ENCODE data around the gene KCNIP3.
A peak's percentile ranks its signal among the peaks of the same experiment; 100 is the strongest.
"Not testable (repeated sequence)": the region's sequence is repeated elsewhere in the genome, so short reads cannot be mapped to it uniquely, and the experiment has no call there.

Gene KCNIP3

DNA sequence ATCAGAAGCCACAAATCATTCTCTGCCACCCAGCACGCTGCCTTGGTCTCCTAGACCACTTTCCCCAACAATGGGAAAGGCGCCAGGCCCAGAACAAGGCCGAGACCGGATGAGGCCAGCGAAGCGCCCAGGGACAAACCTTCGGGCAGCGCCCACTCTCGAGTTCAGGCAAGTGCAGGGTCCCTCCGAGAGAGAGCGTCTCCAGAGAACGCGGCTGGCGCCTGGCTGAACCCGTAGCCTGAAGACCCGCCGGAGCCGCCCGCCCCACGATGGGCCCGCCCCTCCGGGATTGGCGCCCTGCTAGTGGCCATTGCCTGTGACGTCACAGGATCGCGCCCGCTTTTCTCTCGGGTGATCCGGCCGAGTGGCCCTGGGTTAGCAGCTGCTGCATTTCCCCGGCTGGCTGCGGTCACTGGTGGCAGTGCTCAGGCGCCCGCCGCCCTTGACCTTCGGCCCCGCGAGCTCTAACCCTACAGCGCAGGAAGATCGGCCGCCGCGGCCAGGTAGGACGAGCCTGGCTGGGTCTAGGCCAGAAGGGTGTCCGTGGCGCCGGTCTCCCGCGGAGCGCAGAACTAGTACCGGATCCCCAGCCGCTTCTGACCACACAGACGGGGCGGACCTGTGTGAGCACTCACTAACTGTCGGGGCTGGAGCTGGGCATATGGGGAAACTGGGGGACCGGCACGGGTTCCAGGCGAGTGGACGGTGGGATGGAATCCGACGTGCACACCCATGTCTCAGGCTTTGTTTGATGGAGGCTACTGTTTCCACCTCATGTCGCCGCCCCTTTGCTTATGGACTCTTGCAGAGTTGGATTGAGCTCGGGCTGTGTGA lies 105.4 kb downstream of the KCNIP3 start, which contains the start of gene FAHD2A:
FAHD2A (plus strand) TSS at position 339 of the 834 bp plus-strand sequence. CDS start 2,851 bp downstream, outside the sequence.
- DNase-seq (ENCODE audit: low read depth in 1 of 2, low spot score in 1 of 2): peak; percentile 83 to 85

DNA sequence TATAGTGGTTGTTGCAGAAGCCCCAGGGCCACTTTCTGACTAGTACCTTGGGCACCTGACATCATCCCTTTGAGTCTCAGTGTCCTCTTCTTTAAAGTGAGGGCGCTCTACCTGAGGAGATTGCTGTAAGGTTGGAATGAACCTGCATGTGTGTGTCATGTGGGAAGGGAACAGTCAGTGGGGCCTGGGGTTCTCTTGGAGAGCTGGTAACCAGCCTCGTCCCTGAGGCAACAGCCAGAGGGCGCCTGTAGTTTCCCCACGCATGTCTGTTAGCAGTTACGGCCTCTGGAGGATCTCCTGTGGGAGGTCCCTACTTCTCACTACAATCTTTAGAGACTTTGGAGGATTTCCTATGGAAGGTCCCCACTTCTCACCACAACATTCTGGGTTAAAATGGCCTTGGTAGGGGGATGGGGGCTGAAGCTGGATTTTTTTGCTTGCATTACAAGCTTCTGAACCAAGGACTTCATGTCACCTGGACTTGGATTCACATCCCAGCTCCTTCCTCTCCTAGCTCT lies 106.1 kb downstream of the KCNIP3 start:
- not testable (repeated sequence) for DNase-seq (ENCODE audit: low read depth in 1 of 2, low spot score in 1 of 2)

DNA sequence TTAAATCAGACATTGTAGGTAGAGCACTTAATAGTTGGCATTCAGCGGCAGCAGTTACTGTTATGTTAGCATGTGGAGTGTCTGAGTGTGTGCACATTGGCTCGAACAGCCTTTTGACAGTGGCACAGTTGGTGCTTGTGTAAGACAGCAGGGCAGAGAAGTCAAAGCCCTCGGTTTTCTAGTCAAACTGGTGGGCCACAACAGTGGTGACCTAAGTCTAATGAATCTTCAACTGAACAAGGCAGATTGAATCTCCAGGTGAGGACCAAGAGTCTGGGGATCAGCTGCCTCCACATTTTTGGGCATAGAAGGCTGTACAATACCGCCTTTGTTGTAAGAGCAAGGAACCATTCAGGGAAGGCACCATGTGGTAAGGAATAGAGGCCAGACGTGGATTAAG lies 106.7 kb downstream of the KCNIP3 start:
- DNase-seq (ENCODE audit: low read depth in 1 of 2, low spot score in 1 of 2): not testable (repeated sequence)

DNA sequence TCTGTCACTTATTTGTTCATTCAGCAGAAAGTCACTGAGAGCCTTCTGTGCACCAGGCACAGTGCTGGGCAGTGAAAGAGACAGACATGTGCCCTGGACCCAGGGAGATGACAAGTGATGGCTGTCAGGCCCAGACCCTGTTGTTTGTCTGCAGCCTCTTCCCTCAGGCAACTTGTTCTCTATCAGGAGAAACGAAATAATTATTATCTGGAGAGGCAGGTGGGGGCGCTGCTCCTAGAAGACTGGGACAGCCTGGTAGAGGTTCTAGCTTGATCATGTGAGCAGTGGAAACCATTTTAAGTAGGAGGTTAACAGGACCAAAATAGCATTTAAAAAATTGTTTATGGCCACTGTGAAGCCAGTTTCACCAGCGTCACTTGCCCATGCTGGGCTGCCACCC lies 107.5 kb downstream of the KCNIP3 start:
- not testable (repeated sequence) for DNase-seq (ENCODE audit: low read depth in 1 of 2, low spot score in 1 of 2)

DNA sequence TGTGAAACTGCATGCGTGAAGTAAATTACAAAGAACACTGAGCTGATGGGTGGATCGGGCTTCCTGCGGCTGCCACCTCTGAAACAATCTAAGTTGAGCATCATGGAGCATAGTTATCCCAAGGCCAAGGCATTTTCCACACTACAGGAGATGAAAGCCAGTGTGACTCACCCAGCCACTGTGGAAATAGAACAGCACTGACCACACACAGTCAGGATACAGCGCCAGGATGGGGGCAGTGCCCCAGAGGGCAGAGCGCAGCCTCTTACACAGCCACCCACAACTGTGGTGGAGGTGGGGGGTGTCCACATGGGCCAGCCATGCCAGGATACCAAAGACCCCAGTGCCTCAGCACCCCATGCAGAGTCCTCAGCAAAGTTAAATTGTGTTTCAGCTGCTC lies 114.1 kb downstream of the KCNIP3 start:
- not testable (repeated sequence) for DNase-seq (ENCODE audit: low read depth in 1 of 2, low spot score in 1 of 2)

DNA sequence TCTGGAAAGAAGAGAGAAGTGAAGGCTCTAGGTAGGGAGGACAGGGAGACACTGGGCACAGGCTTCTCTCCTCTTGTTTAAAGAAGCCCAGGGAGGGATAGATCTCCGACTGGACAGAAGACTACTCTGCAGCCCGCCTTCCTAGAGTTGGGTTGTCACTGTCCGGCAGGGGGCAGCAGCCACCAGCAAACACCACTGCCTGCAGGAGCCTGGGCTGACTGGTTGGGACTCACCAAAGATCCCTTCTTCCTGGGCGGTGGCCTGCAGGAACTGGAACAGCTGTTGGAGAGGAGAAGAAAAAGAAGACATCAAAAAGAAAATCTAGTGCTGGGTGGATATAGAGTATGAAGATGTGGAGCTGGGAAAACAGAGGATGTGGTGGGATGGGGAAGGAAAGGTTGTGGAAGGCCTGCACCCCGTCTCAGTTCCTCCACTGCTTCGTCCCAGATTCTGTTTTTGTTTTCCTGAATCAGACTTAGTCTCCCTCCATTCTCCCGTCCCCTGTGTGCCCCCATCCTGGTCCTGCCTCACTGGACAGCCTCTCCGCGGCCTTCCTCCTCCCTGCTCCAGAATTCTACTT lies 117.0 kb downstream of the KCNIP3 start:
- DNase-seq (ENCODE audit: low read depth in 1 of 2, low spot score in 1 of 2): peak; percentile 32 to 40

DNA sequence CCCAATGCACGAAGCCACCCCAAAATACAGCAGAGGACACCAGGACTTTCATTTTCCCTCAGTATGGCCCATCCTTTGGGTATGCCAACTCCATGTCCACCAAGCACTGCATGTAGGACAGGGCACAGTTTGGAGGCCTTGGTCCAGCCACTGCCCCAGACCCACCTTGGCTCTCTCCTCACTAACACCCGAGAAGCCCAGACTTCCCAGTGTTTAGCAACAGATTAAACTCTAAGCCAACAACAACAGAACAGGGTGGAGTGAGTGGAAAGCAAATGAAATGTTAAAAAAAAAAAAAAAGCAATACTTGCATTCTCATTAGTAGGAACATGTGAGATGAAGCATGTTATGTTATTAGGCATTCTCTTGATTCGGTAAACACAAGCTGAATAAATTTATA lies 118.0 kb downstream of the KCNIP3 start:
- DNase-seq (ENCODE audit: low read depth in 1 of 2, low spot score in 1 of 2): not testable (repeated sequence)

DNA sequence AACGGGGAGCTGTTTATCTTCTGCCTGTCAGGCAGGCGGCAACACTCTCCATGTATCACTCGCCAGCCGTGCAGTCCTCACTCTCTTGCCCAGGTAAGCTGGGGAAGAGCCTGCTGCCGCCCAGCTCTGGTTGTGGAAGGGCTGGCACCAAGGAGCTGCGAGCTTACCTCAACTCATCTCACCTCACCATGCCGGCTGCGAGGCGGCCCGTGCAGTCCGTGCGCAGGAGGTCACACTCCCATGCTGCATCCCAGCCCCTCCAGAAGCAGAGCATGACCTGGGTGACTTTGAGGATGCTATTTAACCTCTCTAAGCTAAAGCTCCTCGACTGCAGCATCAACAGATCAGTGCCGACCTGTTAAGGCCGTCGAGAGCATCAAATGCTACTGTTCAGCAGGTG lies 118.4 kb downstream of the KCNIP3 start:
- not testable (repeated sequence) for DNase-seq (ENCODE audit: low read depth in 1 of 2, low spot score in 1 of 2)

DNA sequence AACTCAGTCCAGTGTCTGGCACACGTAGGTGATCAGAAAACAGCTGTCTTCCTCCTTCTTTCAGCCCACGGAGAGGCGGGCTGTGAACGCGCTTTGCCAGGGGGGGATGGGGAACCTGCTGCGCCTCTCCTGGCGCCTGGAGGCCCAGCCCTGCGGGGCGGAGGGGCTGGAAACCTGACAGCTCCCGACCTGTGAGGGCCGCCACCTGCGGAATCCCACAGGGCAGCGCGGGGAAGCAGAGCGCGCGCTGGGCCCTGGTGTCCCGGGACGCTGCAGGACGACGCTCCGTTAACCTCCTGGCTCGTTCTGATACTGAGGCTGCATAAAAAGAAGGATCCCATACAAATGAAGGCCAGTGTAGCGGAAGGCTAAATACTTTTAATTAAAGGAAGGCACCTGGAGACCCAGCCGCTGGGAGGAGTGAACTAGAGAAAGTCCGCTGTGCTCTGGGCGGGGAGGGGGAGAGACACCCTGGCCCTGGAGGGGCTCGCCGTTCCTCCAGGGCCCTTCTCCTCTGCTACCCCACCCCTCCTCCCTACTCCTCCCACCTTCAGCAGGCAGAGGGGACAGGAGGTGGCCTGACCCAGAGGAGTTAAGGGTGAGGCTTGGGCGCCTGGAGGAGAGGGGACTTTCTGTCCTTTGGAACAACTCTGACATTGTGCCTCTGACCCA lies 130.2 kb downstream of the KCNIP3 start:
- not testable (repeated sequence) for DNase-seq (ENCODE audit: low read depth in 1 of 2, low spot score in 1 of 2)

DNA sequence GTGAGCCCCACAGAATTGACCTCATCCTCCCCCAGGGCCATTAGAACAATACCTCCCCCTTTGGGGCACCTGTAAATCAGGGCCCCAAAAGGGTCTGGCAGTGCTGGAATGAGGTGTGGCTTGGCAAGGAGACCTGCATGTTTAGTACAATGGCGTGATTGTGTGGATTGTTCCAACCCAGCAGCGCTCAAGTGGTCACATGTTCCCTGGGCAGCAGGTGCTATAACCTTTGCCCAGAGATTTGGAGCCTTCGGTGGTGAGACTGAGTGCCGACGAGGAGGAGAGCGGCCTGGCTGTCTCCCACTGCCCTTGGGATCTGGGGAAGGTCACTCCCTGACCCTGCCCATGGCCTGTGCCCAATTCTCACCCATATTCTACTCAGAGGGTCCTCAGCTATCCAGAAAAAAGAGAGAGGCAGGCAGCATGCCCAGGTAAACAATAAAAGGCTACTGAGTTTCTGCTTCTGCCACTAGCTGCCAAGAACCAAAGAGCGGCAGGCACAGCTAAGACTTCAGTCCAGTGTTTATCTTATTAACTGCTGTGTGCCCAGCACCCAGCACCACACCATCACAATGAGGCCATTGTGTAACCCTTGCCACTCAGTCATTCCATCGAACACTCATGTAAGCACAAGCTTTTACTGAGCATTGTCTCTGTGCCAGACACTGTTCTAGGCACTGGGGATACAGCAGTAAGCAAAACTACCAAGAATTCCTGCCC lies 132.8 kb downstream of the KCNIP3 start:
- DNase-seq (ENCODE audit: low read depth in 1 of 2, low spot score in 1 of 2): not testable (repeated sequence)

DNA sequence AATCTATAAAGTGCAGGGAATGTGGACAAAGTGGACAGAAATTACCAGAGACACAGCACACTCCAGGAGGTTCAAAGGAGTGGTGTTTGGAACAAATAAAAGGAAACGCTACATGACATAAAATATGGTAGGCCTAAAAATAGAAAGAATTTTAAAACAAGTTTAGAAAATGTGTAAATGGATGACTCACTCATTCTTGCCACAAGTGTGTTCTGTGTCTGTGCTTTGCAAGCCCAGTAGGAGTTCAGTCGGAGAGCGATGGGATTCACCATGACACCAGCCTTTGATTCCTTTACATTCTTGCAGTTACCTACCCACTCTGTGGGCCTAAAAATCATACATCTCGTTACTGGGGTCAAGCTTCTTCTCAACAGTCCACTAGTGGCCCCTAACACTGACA lies 136.2 kb downstream of the KCNIP3 start:
- DNase-seq (ENCODE audit: low read depth in 1 of 2, low spot score in 1 of 2): not testable (repeated sequence)

DNA sequence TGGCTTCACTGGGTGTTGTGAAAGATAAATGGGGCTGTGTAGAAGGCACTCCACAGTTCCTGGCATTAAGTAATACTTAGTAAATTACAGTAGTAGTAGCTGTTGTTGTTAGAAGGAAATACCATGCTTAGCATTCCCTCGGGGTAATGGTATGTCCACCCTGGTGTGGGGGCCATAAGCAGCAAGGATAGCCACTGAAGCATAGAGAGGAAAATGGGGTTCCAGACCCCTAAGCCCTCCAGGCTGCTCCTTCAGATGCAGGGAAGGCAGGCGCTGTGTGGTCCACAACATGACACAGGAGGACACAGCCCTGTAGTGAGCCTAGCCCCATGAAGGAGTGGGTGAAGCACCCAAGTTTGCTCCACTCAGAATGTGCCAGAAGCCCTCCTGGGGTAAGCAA lies 136.8 kb downstream of the KCNIP3 start:
- DNase-seq (ENCODE audit: low read depth in 1 of 2, low spot score in 1 of 2): not testable (repeated sequence)

DNA sequence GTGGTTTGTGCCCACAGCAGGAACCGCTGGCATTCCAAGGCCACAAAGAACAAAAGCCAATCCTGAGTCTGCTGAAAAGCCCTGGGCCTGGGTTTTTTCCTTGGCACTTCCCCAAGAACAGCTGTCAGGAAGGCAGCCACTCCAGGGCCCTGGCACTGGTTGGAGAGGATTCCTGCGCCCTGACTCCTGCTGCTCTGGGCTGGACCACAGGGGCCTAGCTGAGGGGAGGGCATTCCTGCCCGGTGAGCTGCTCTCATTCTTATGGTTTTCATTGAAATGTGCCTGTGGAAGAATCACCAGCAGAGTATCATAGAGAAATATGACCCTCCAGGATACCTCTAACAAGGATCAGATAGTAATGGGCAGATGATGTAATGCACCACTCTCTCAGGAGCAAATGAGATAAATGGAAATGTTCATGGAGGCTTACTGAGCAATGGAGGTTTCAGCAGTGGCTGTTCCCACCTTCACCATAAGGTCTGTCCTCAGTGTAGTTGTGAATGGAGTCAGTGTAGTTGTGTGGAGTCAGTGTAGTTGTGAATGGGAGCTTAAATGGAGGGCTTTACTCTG lies 137.4 kb downstream of the KCNIP3 start:
- not testable (repeated sequence) for DNase-seq (ENCODE audit: low read depth in 1 of 2, low spot score in 1 of 2)

DNA sequence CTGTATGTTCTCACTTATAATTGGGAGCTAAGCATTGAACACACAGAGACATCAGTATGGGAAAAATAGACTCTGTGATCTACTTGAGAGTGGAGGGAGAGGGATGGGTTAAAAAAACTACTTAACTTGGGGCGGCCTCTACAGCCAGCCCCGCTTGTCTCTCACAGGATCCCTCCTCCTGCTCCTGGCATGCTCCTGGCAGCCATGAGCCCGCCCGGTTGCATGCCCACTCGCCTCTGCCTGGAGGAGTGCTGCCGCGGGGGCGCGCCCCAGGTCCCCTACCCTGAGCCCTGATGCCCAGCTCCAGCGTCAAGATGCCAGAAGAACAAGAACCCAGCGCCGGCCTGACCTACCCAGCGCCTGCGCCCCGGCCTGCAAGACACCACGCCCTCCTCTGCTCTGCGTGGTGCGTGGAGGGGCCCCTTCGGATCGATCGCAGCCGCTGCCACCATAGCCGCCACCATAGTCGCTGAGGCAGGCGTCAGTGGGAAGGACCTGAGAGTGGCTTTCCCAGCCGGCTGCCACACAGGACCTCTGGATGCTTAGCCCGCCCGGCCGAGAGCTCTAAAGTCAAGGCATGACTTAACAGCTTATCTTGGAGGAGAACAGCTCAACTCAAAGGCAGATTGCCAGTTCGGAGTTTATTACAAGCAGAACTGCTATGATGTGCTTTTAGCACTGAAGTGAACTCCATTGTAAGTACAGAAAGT lies 138.2 kb downstream of the KCNIP3 start:
- DNase-seq (ENCODE audit: low read depth in 1 of 2, low spot score in 1 of 2): not testable (repeated sequence)

Measured in activated T-helper 1 cell treated with anti-CD3 and anti-CD28 coated beads, Interleukin-2, amount 50 U/mL, for 16 hours (primary cell).